ENCODE data around the gene KLHL26. TPM values are rescaled to one million over a fixed set of nuclear protein-coding genes. Genes with fewer than 3 reads are reported as not detected.

Gene KLHL26
- total and polyA plus RNA-seq, 2 of the 13 experiments (the other 11 are each of a cell fraction or from before 2014, with no cell fraction given), result 1.5 to 1.7 TPM

DNA sequence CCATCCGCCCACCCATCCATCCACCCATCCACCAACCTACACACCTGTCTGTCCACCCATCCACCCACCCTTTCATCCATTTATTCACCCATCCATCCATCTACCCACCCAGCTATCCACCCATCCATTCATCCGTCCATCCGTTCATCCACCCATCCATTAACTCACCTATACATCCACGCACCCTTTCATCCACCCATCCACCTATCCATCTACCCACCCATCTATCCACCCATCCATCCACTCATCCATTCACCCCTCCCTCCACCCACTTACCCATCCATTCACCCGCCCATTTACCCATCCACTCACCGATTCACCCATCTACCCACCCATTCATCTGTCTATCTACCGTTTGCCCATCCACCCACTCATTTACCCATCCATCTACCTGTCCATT, 17.6 kb downstream of the KLHL26 start:
- Histone ChIP-seq H3K79me2 (ENCODE audit: insufficient read depth, low read length) (no peaks in the 10 kb centered on the region), H3K27ac (ENCODE audit: extremely low read length, insufficient read depth, low read length) (no peak overlapping the region), H3K9me3 (ENCODE audit: low read length) (no peaks in the 10 kb centered on the region), H2AFZ (ENCODE audit: low read length) (no peak overlapping the region), H3K4me3 (replicated peaks in 1 of 3; ENCODE audit: insufficient read depth in 1 of 3, low read depth in 2 of 3, low read length in 3 of 3) (no peak overlapping the region), H3K9ac (ENCODE audit: insufficient read depth, low read depth, low read length) (no peak overlapping the region), H3K27me3 (ENCODE audit: control insufficient read depth in 1 of 2, insufficient read depth in 2 of 2, low read length in 2 of 2) (no peaks in the 10 kb centered on the region), H3K4me2 (ENCODE audit: low read depth, low read length) (no peak overlapping the region), H3K4me1 (ENCODE audit: insufficient read depth, low read length) (no peaks in the 10 kb centered on the region), H4K20me1 (ENCODE audit: insufficient read depth, low read length) (0 out of 2 replicates have a peak, but pooled peaks cover 2% of the 10 kb centered on the region), H3K36me3 (replicated peaks in 1 of 2; ENCODE audit: control insufficient read depth in 1 of 2, insufficient read depth in 2 of 2, low read length in 2 of 2) (no peaks in the 10 kb centered on the region)
- CTCF ChIA-PET (ENCODE audit: low intra/inter-chr PET ratio, low total read pairs), result no interaction called here
- POLR2A ChIA-PET, result no interaction called here
- no TSS peak for BruUV-seq (replicated peaks)
- FAIRE-seq, result no peak
- 97% methylated on average over 7 of the region's 7 CpGs for WGBS (ENCODE audit: low lambda C conversion rate)
- intact Hi-C loops (cut with micrococcal nuclease; ENCODE audit: unreplicated experiment), result no loop called here
- TF ChIP-seq ZNF614 (CRISPR knock-in tag; IDR thresholded peaks at IDR 0.05; ENCODE audit: borderline replicate concordance) (no peak), EHMT2 (IDR thresholded peaks at IDR 0.05; ENCODE audit: borderline replicate concordance, low read depth, low read length) (no peak), KDM6A (CRISPR knock-in tag; IDR thresholded peaks at IDR 0.05; ENCODE audit: low read depth) (no peak), SATB2 (CRISPR knock-in tag; IDR thresholded peaks at IDR 0.05) (no peak), BRF2 (CRISPR knock-in tag; IDR thresholded peaks at IDR 0.05) (no peak), FOSL1 (CRISPR knock-in tag; IDR thresholded peaks at IDR 0.05; ENCODE audit: borderline replicate concordance) (no peak), DNMT3B (CRISPR knock-in tag; conservative IDR thresholded peaks at IDR 0.05) (no peak), SRSF9 (IDR thresholded peaks at IDR 0.05; ENCODE audit: borderline replicate concordance, insufficient read depth, low read depth, low read length, poor library complexity, severe bottlenecking) (no peak), DR1 (CRISPR knock-in tag; IDR thresholded peaks at IDR 0.05) (no peak), BHLHE40 (IDR thresholded peaks at IDR 0.05; ENCODE audit: low read length) (no peak), KLF6 (CRISPR knock-in tag; IDR thresholded peaks at IDR 0.05) (no peak), MZF1 (CRISPR knock-in tag; IDR thresholded peaks at IDR 0.05; ENCODE audit: borderline replicate concordance) (no peak), CCDC6 (CRISPR knock-in tag; IDR thresholded peaks at IDR 0.05) (no peak), CC2D1A (CRISPR knock-in tag; IDR thresholded peaks at IDR 0.05) (no peak), AKAP8 (CRISPR knock-in tag; IDR thresholded peaks at IDR 0.05) (no peak)
- TF ChIP-seq, protein P1, sequence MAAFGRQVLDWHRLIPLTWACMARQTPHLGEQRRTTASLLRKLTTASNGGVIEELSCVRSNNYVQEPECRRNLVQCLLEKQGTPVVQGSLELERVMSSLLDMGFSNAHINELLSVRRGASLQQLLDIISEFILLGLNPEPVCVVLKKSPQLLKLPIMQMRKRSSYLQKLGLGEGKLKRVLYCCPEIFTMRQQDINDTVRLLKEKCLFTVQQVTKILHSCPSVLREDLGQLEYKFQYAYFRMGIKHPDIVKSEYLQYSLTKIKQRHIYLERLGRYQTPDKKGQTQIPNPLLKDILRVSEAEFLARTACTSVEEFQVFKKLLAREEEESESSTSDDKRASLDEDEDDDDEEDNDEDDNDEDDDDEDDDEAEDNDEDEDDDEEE (CRISPR knock-in tag; IDR thresholded peaks at IDR 0.05), result no peak
- no peak for ATAC-seq
- in situ Hi-C loops (cut with HindIII; ENCODE audit: extremely low pct_ligation_motif_present, low pct_unique_long_range_greater_than_20kb), result no loop called here
- no peak for DNase-seq (ENCODE audit: low spot score)
